IMR-90 (cell line): ENCODE data around the gene MEGF6.

Experiments used
- BHLHE40 ChIP-seq: fragments of 150-350 bp; IDR thresholded peaks from 2 replicates; pipeline ENCODE4 v1.6.1; 2016; ENCODE audit warnings: mild to moderate bottlenecking, low read depth, low read length
- CEBPB ChIP-seq: IDR thresholded peaks from 2 replicates; pipeline ENCODE4 v1.6.1; 2012; ENCODE audit warnings: low read depth, low read length, improper control_type of control experiment
- CHD1 ChIP-seq: IDR thresholded peaks from 2 replicates; pipeline ENCODE4 v1.6.1; 2012; ENCODE audit warnings: low read depth, low read length, improper control_type of control experiment
- FOS ChIP-seq: fragments of 150-350 bp; IDR thresholded peaks from 2 replicates; pipeline ENCODE4 v1.6.1; 2016; ENCODE audit warnings: low read depth, low read length
- MAFK ChIP-seq: IDR thresholded peaks from 2 replicates; pipeline ENCODE4 v1.6.1; 2012; ENCODE audit warnings: low read depth, low read length, improper control_type of control experiment
- MAZ ChIP-seq: IDR thresholded peaks from 2 replicates; pipeline ENCODE4 v1.6.1; 2012; ENCODE audit warnings: low read depth, mild to moderate bottlenecking, low read length, improper control_type of control experiment, moderate library complexity, borderline replicate concordance
- MXI1 ChIP-seq: IDR thresholded peaks from 2 replicates; pipeline ENCODE4 v1.6.1; 2012; ENCODE audit warnings: low read depth, mild to moderate bottlenecking, low read length, moderate library complexity, borderline replicate concordance
- POLR2A ChIP-seq: IDR thresholded peaks from 2 replicates; pipeline ENCODE4 v1.6.1; 2012; ENCODE audit warnings: mild to moderate bottlenecking, low read depth, low read length
- RAD21 ChIP-seq: IDR thresholded peaks from 2 replicates; pipeline ENCODE4 v1.6.1; 2012; ENCODE audit warnings: low read length, improper control_type of control experiment
- RCOR1 ChIP-seq: IDR thresholded peaks from 2 replicates; pipeline ENCODE4 v1.6.1; 2012; ENCODE audit warnings: mild to moderate bottlenecking, low read length, improper control_type of control experiment; ENCODE audit not compliant: insufficient replicate concordance
- RFX5 ChIP-seq: IDR thresholded peaks from 2 replicates; pipeline ENCODE4 v1.8.0; 2012; ENCODE audit warnings: low read depth, mild to moderate bottlenecking, low read length, moderate library complexity
- TF ChIP-seq, protein P1 (sequence below): conservative IDR thresholded peaks from 2 replicates; pipeline ENCODE4 v1.5.1; 2012; ENCODE audit warnings: mild to moderate bottlenecking, low read depth, low read length, improper control_type of control experiment
- TF ChIP-seq, protein P2 (sequence below): fragments of 150-350 bp; IDR thresholded peaks from 2 replicates; pipeline ENCODE4 v1.6.1; 2017; ENCODE audit warnings: mild to moderate bottlenecking, antibody characterized with exemption, low read length, low read depth
- TF ChIP-seq, protein P3 (sequence below): fragments of 150-350 bp; IDR thresholded peaks from 2 replicates; pipeline ENCODE4 v1.6.1; 2016; ENCODE audit warnings: low read depth, mild to moderate bottlenecking, low read length, moderate library complexity, borderline replicate concordance

DNA sequence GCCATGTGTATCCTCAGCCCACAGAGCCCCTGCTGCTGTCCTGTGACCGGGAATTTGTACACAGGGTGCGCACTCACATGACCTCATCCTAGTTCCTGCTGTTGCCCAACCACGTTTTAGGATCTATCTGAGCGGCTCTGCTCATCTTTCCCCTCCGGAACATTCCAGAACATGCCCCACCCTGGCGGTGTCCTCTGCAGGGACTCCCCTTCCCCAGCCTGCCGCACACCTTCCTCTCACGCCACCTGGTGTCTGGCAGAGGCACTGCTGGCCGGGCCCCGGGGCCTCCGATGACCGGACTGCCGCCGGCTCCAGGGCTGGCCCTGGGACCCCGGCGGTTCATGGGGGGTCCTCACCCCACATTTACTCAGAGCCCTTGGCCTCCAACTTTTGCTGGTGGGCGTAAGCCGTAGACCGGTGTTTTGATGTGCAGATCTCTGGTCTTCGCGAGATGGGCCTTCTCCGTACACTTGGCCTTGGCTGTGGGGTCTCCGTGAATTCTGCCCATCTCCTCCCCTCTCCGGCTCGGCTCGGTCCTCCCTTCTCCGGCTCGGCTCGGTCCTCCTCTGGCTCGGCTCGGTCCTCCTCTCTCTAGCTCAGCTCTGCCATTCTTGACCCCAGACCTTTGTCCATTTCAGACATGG, 127.4 kb downstream of the MEGF6 start:
- TF ChIP-seq, protein P1, sequence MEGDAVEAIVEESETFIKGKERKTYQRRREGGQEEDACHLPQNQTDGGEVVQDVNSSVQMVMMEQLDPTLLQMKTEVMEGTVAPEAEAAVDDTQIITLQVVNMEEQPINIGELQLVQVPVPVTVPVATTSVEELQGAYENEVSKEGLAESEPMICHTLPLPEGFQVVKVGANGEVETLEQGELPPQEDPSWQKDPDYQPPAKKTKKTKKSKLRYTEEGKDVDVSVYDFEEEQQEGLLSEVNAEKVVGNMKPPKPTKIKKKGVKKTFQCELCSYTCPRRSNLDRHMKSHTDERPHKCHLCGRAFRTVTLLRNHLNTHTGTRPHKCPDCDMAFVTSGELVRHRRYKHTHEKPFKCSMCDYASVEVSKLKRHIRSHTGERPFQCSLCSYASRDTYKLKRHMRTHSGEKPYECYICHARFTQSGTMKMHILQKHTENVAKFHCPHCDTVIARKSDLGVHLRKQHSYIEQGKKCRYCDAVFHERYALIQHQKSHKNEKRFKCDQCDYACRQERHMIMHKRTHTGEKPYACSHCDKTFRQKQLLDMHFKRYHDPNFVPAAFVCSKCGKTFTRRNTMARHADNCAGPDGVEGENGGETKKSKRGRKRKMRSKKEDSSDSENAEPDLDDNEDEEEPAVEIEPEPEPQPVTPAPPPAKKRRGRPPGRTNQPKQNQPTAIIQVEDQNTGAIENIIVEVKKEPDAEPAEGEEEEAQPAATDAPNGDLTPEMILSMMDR, result peak; percentile 66
- TF ChIP-seq POLR2A, result no peak
- TF ChIP-seq MAZ, result no peak
- TF ChIP-seq BHLHE40, result no peak
- peak; percentile 60 for TF ChIP-seq RAD21
- TF ChIP-seq, protein P2, sequence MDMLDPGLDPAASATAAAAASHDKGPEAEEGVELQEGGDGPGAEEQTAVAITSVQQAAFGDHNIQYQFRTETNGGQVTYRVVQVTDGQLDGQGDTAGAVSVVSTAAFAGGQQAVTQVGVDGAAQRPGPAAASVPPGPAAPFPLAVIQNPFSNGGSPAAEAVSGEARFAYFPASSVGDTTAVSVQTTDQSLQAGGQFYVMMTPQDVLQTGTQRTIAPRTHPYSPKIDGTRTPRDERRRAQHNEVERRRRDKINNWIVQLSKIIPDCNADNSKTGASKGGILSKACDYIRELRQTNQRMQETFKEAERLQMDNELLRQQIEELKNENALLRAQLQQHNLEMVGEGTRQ, result no peak
- TF ChIP-seq RCOR1, result no peak
- no peak for TF ChIP-seq MAFK
- no peak for TF ChIP-seq FOS
- TF ChIP-seq RFX5, result no peak
- TF ChIP-seq MXI1, result no peak
- TF ChIP-seq, protein P3, sequence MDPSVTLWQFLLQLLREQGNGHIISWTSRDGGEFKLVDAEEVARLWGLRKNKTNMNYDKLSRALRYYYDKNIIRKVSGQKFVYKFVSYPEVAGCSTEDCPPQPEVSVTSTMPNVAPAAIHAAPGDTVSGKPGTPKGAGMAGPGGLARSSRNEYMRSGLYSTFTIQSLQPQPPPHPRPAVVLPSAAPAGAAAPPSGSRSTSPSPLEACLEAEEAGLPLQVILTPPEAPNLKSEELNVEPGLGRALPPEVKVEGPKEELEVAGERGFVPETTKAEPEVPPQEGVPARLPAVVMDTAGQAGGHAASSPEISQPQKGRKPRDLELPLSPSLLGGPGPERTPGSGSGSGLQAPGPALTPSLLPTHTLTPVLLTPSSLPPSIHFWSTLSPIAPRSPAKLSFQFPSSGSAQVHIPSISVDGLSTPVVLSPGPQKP, result no peak
- no peak for TF ChIP-seq CHD1
- TF ChIP-seq CEBPB, result no peak
